SU-DHL-6 (cell line): Measurements from ENCODE around the gene PLA2G4F.

Experiments
- H2AFZ ChIP-seq: fragments of 200-600 bp; sonication (generic); 2 replicates; pipeline ENCODE4 v1.6.1; 2014; ENCODE audit warnings: low read depth, mild to moderate bottlenecking, moderate library complexity, mixed read lengths, antibody characterized with exemption, low read length; ENCODE audit not compliant: severe bottlenecking
- H3F3A ChIP-seq: fragments of 200-600 bp; shearing (Covaris generic); 2 replicates; pipeline ENCODE4 v1.6.0; 2016; ENCODE audit warnings: antibody characterized with exemption, mild to moderate bottlenecking; ENCODE audit not compliant: insufficient read depth
- H3K27ac ChIP-seq: fragments of 200-600 bp; sonication (generic); 2 replicates; pipeline ENCODE4 v1.5.1; 2016; ENCODE audit warnings: low read depth, mild to moderate bottlenecking, low read length, moderate library complexity, mixed read lengths
- H3K27me3 ChIP-seq: fragments of 200-600 bp; sonication (generic), shearing (Covaris generic); 2 replicates; pipeline ENCODE4 v1.6.0; 2014; ENCODE audit warnings: mild to moderate bottlenecking, low read length
- H3K36me3 ChIP-seq: fragments of 200-600 bp; sonication (generic); 2 replicates; pipeline ENCODE4 v1.6.1; 2014; ENCODE audit warnings: mild to moderate bottlenecking, low read length, mixed read lengths
- H3K4me2 ChIP-seq: fragments of 300-600, 200-600 bp; shearing (Covaris generic), sonication (generic); 2 replicates; pipeline ENCODE4 v1.6.0; 2014; ENCODE audit warnings: low read length, low read depth, mild to moderate bottlenecking; ENCODE audit not compliant: poor library complexity, severe bottlenecking
- H3K4me3 ChIP-seq: fragments of 200-600 bp; sonication (generic); 2 replicates; pipeline ENCODE4 v1.5.1; 2014; ENCODE audit warnings: antibody characterized with exemption, low read length, mild to moderate bottlenecking, mixed read lengths; ENCODE audit not compliant: insufficient read depth, poor library complexity, severe bottlenecking
- H3K79me2 ChIP-seq: fragments of 200-600 bp; sonication (generic); 2 replicates; pipeline ENCODE4 v1.6.1; 2014; ENCODE audit warnings: mild to moderate bottlenecking, low read length, moderate library complexity; ENCODE audit not compliant: insufficient read depth
- H3K9ac ChIP-seq: fragments of 200-600 bp; sonication (generic); 2 replicates; pipeline ENCODE4 v1.7.0; 2014; ENCODE audit warnings: mild to moderate bottlenecking, low read length
- H3K9me2 ChIP-seq: fragments of 200-600 bp; sonication (generic); replicated peaks from 2 replicates; pipeline ENCODE4 v1.6.1; 2014; ENCODE audit warnings: low read length; ENCODE audit not compliant: insufficient read depth
- H3K9me3 ChIP-seq: fragments of 200-600 bp; sonication (generic); 2 replicates; pipeline ENCODE4 v1.6.1; 2014; ENCODE audit warnings: low read length, mixed read lengths; ENCODE audit not compliant: insufficient read depth
- H4K20me1 ChIP-seq: fragments of 200-600 bp; sonication (generic); 2 replicates; pipeline ENCODE4 v1.6.1; 2014; ENCODE audit warnings: low read depth, mild to moderate bottlenecking, antibody characterized with exemption, low read length, moderate library complexity, mixed read lengths
- CTCF ChIP-seq: fragments of 200-600 bp; sonication (generic); IDR thresholded peaks from one replicate; pipeline ENCODE4 v1.5.1; 2017; ENCODE audit warnings: antibody characterized with exemption, mild to moderate bottlenecking, low read length, moderate library complexity; ENCODE audit not compliant: insufficient read depth, poor library complexity, severe bottlenecking
- EZH2phosphoT487 ChIP-seq: fragments of 200-600 bp; sonication (generic), shearing (Covaris generic); conservative IDR thresholded peaks from 2 replicates; pipeline ENCODE4 v1.6.1; 2018; ENCODE audit warnings: mild to moderate bottlenecking, antibody characterized with exemption, low read length, moderate library complexity, mixed read lengths

Gene PLA2G4F

GRCh38 chr15:42193383-42193782 is 36.9 kb upstream of the PLA2G4F start:
- H3K9ac ChIP-seq, result no peak overlapping the region
- H4K20me1 ChIP-seq, result no peaks in the 10 kb centered on the region
- no peaks in the 10 kb centered on the region for H3F3A ChIP-seq
- H3K4me2 ChIP-seq, result no peak overlapping the region
- no peaks in the 10 kb centered on the region for H3K9me2 ChIP-seq
- TF ChIP-seq CTCF, result no peak
- no peak for TF ChIP-seq EZH2phosphoT487
- no peaks in the 10 kb centered on the region for H3K9me3 ChIP-seq
- no peak overlapping the region for H2AFZ ChIP-seq
- H3K27me3 ChIP-seq, result no peaks in the 10 kb centered on the region
- no peaks in the 10 kb centered on the region for H3K79me2 ChIP-seq
- H3K36me3 ChIP-seq, result peaks cover 7% of the 10 kb centered on the region; the same call in 1 of the 2 replicates
- H3K4me3 ChIP-seq, result no peak overlapping the region
- no peak overlapping the region for H3K27ac ChIP-seq

- H3K4me3 ChIP-seq, result no peak overlapping the region
Observed at GRCh38 chr15:42191610-42192346, 35.3 kb upstream of the PLA2G4F start.

GRCh38 chr15:42190370-42190769 is 33.9 kb upstream of the PLA2G4F start:
- no peak overlapping the region for H2AFZ ChIP-seq
- peaks cover 4% of the 10 kb centered on the region; the same call in 1 of the 2 replicates for H3K36me3 ChIP-seq
- no peak overlapping the region for H3K27ac ChIP-seq
- H3K9me2 ChIP-seq, result no peaks in the 10 kb centered on the region
- no peak overlapping the region for H3K9ac ChIP-seq
- no peak overlapping the region for H3K4me3 ChIP-seq
- H3K9me3 ChIP-seq, result no peaks in the 10 kb centered on the region
- no peaks in the 10 kb centered on the region for H3K27me3 ChIP-seq
- H3F3A ChIP-seq, result no peaks in the 10 kb centered on the region
- no peaks in the 10 kb centered on the region for H3K79me2 ChIP-seq
- no peak overlapping the region for H3K4me2 ChIP-seq
- TF ChIP-seq CTCF (no peak), EZH2phosphoT487 (no peak)
- no peaks in the 10 kb centered on the region for H4K20me1 ChIP-seq

More at GRCh38 chr15:42191610-42192346, 35.3 kb upstream of the PLA2G4F start:
- Histone ChIP-seq H3K9ac (no peak overlapping the region), H3K9me2 (no peaks in the 10 kb centered on the region), H3F3A (no peaks in the 10 kb centered on the region), H2AFZ (no peak overlapping the region), H3K9me3 (no peaks in the 10 kb centered on the region), H3K4me2 (no peak overlapping the region), H3K79me2 (no peaks in the 10 kb centered on the region), H3K27me3 (no peaks in the 10 kb centered on the region), H4K20me1 (no peaks in the 10 kb centered on the region), H3K36me3 (peaks cover 1% of the 10 kb centered on the region; the same call in 1 of the 2 replicates), H3K27ac (no peak overlapping the region)
- TF ChIP-seq CTCF (no peak), EZH2phosphoT487 (no peak)
